GM18508 (cell line): ENCODE data around the gene BZW1.
A peak's percentile ranks its signal among the peaks of the same experiment; 100 is the strongest.

Source experiments
- ATAC-seq: cut with Tn5 transposase; IDR thresholded peaks from one replicate; pipeline ENCODE4 v1.9.1; 2021; ENCODE audit warnings: moderate number of reproducible peaks; ENCODE audit not compliant: insufficient read depth, unreplicated experiment

BZW1 gene

GRCh38 chr2:200864176-200865034 is 52.7 kb downstream of the BZW1 start, which contains the start of gene CLK1:
CLK1 (minus strand) TSS chr2:200864658; CDS start chr2:200861862, 2,796 bp downstream.
- ATAC-seq, result peak; percentile 47

- ATAC-seq, result no peak
These were observed 57.3 kb downstream of the BZW1 start for GRCh38 chr2:200869014-200869413.

DNA sequence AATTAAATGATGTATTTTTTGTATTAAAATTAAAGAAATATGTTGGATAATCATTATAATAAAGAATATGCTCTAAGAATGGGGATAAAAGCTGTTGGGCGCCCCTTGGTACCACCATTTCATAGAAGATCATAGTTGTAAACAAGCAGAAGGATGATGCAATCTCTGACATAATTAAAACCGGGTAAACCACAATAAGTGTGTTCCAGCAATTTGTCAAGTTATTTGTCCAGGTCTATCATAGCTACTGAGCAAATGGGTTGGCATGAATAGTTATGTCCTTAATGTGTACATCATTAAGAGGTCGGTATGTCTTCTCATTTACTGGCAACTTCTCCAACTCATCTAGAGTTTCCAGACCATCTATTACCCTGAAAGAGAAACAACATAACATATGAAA is 59.4 kb downstream of the BZW1 start:
- ATAC-seq, result no peak

- ATAC-seq, result no peak
These were observed 61.9 kb downstream of the BZW1 start for GRCh38 chr2:200873560-200873959.
